ENCODE measurements around the gene ZSCAN5C.
A peak's percentile ranks its signal among the peaks of the same experiment; 100 is the strongest.
"Not testable (repeated sequence)": the region's sequence is repeated elsewhere in the genome, so short reads cannot be mapped to it uniquely, and the experiment has no call there.

ZSCAN5C gene

GRCh38 chr19:56197646-56198045, 4.4 kb upstream of the ZSCAN5C start, which contains the start of gene ZSCAN5B:
Gene ZSCAN5B (minus strand): TSS chr19:56197783. CDS start chr19:56193052, 4,731 bp downstream.
- not testable (repeated sequence) for H3K4me3 ChIP-seq (ENCODE audit: low read depth, low read length)

GRCh38 chr19:56199687-56200086, 2.4 kb upstream of the ZSCAN5C start:
- Histone ChIP-seq H3K4me1 (ENCODE audit: control insufficient read depth, insufficient read depth, low read length) (no peaks in the 10 kb centered on the region), H3K4me3 (ENCODE audit: low read depth, low read length) (no peak overlapping the region), H3K27ac (ENCODE audit: extremely low read depth, low read depth, low read length) (no peak overlapping the region), H3K36me3 (ENCODE audit: control insufficient read depth in 2 of 2, insufficient read depth in 1 of 2, low read length in 2 of 2) (no peaks in the 10 kb centered on the region), H3K9me3 (ENCODE audit: control insufficient read depth, insufficient read depth, low read depth, low read length) (no peaks in the 10 kb centered on the region)
- TF ChIP-seq ZNF530 (tag by site-specific recombination; IDR thresholded peaks at IDR 0.05; ENCODE audit: low read depth) = no peak
- TF ChIP-seq ATF2 (tag by site-specific recombination; IDR thresholded peaks at IDR 0.05; ENCODE audit: low read depth) = peak; percentile 51; the same call in 1 of the 2 replicates
- ChIA-PET CTCF (interaction anchor here (0.6 to 1.3 kb wide), 3 partner anchors 53 to 1780 kb away, joined by 3 to 4 read pairs (median 3); no protein-coding TSS in a partner anchor), POLR2A (no interaction called here)

More at GRCh38 chr19:56197646-56198045, 4.4 kb upstream of the ZSCAN5C start, which contains the start of gene ZSCAN5B:
- H3K27ac ChIP-seq (ENCODE audit: extremely low read depth, low read depth, low read length); CTCF ChIA-PET; H3K4me1 ChIP-seq (ENCODE audit: control insufficient read depth, insufficient read depth, low read length); H3K36me3 ChIP-seq (ENCODE audit: control insufficient read depth in 2 of 2, insufficient read depth in 1 of 2, low read length in 2 of 2); POLR2A ChIA-PET; H3K9me3 ChIP-seq (ENCODE audit: control insufficient read depth, insufficient read depth, low read depth, low read length): not testable (repeated sequence)

- H3K36me3 ChIP-seq (ENCODE audit: control insufficient read depth in 2 of 2, insufficient read depth in 1 of 2, low read length in 2 of 2); H3K27ac ChIP-seq (ENCODE audit: extremely low read depth, low read depth, low read length); H3K4me3 ChIP-seq (ENCODE audit: low read depth, low read length); H3K4me1 ChIP-seq (ENCODE audit: control insufficient read depth, insufficient read depth, low read length); POLR2A ChIA-PET; H3K9me3 ChIP-seq (ENCODE audit: control insufficient read depth, insufficient read depth, low read depth, low read length): not testable (repeated sequence)
- CTCF ChIA-PET = interaction anchor here (0.8 to 1.1 kb wide), 2 partner anchors 14 to 23 kb away, joined by 3 read pairs; no protein-coding TSS in a partner anchor
Observed at GRCh38 chr19:56207581-56207980, 5.5 kb downstream of the ZSCAN5C start.

GRCh38 chr19:56209091-56209490, 7.0 kb downstream of the ZSCAN5C start:
- CTCF ChIA-PET = no interaction called here
- no peaks in the 10 kb centered on the region for H3K36me3 ChIP-seq (ENCODE audit: control insufficient read depth in 2 of 2, insufficient read depth in 1 of 2, low read length in 2 of 2)
- no peaks in the 10 kb centered on the region for H3K9me3 ChIP-seq (ENCODE audit: control insufficient read depth, insufficient read depth, low read depth, low read length)
- H3K27ac ChIP-seq (ENCODE audit: extremely low read depth, low read depth, low read length) = no peak overlapping the region
- TF ChIP-seq ZNF391 (tag by site-specific recombination; IDR thresholded peaks at IDR 0.05; ENCODE audit: borderline replicate concordance, low read depth) (no peak), ZNF777 (tag by site-specific recombination; IDR thresholded peaks at IDR 0.05; ENCODE audit: borderline replicate concordance) (no peak), ZSCAN16 (tag by site-specific recombination; IDR thresholded peaks at IDR 0.05) (no peak), ZNF404 (tag by site-specific recombination; IDR thresholded peaks at IDR 0.05) (no peak), PRDM10 (tag by site-specific recombination; IDR thresholded peaks at IDR 0.05) (no peak), ZSCAN5A (tag by site-specific recombination; IDR thresholded peaks at IDR 0.05) (no peak), HOXD13 (CRISPR knock-in tag; IDR thresholded peaks at IDR 0.05; ENCODE audit: borderline replicate concordance) (no peak)
- POLR2A ChIA-PET = no interaction called here
- H3K4me1 ChIP-seq (ENCODE audit: control insufficient read depth, insufficient read depth, low read length) = no peaks in the 10 kb centered on the region
- H3K4me3 ChIP-seq (ENCODE audit: low read depth, low read length) = no peak overlapping the region

GRCh38 chr19:56210036-56210435, 8.0 kb downstream of the ZSCAN5C start:
- H3K9me3 ChIP-seq (ENCODE audit: control insufficient read depth, insufficient read depth, low read depth, low read length); POLR2A ChIA-PET; H3K27ac ChIP-seq (ENCODE audit: extremely low read depth, low read depth, low read length); H3K4me1 ChIP-seq (ENCODE audit: control insufficient read depth, insufficient read depth, low read length); H3K4me3 ChIP-seq (ENCODE audit: low read depth, low read length); H3K36me3 ChIP-seq (ENCODE audit: control insufficient read depth in 2 of 2, insufficient read depth in 1 of 2, low read length in 2 of 2): not testable (repeated sequence)
- CTCF ChIA-PET = interaction anchor here (0.9 kb wide), 1 partner anchor 12 kb away, joined by 3 read pairs; no protein-coding TSS in a partner anchor
